K562 (cell line): ENCODE results near the gene DGCR8.

Experiments
- ARNT ChIP-seq, 2 experiments: fragments of 450-650 bp; IDR thresholded peaks; 2 replicates each; pipeline ENCODE4 v1.6.1; 2016; ENCODE audit warnings: mild to moderate bottlenecking in 1 of 2
- EZH2 ChIP-seq: IDR thresholded peaks from 2 replicates; pipeline ENCODE4 v1.6.1; 2012; ENCODE audit warnings: low read depth, mild to moderate bottlenecking, inconsistent platforms, low read length, borderline replicate concordance
- NRF1 ChIP-seq, 2 experiments: fragments of 450-650 bp; IDR thresholded peaks in 1 of 2; conservative IDR thresholded peaks in 1 of 2; 2 replicates each; pipeline ENCODE4 v1.6.1; 2014; ENCODE audit warnings: mild to moderate bottlenecking in 2 of 2
- POLR2A ChIP-seq: fragments of 450-650 bp; conservative IDR thresholded peaks from 2 replicates; pipeline ENCODE4 v1.6.1; 2016
- TCF7 ChIP-seq: sonication (generic); IDR thresholded peaks from 2 replicates; pipeline ENCODE4 v1.6.1; 2016; ENCODE audit warnings: antibody characterized with exemption, borderline replicate concordance
- ZBTB7A ChIP-seq: IDR thresholded peaks from 2 replicates; pipeline ENCODE4 v1.6.1; 2011; ENCODE audit warnings: low read depth, mild to moderate bottlenecking, low read length, moderate library complexity, borderline replicate concordance; ENCODE audit not compliant: control insufficient read depth
- TF ChIP-seq, protein P1 (sequence below): sonication (generic); formaldehyde crosslinking; IDR thresholded peaks from 2 replicates; pipeline ENCODE4 v1.9.0; 2022; ENCODE audit warnings: mild to moderate bottlenecking, missing genetic modification reagents
- TF ChIP-seq, protein P2 (sequence below): fragments of 250-450 bp; sonication (Bioruptor Pico); IDR thresholded peaks from 2 replicates; pipeline ENCODE4 v1.8.0; 2021; ENCODE audit warnings: moderate library complexity, mild to moderate bottlenecking, inconsistent platforms
- TF ChIP-seq, protein P3 (sequence below), 3 experiments: IDR thresholded peaks in 2 of 3; conservative IDR thresholded peaks in 1 of 3; 2 replicates each; pipeline ENCODE4 v1.5.1; 2011 to 2012; ENCODE audit warnings: low read length in 3 of 3, mild to moderate bottlenecking in 3 of 3, control low read depth in 2 of 3, improper control_type of control experiment in 1 of 3, inconsistent platforms in 1 of 3, low read depth in 1 of 3, mixed read lengths in 1 of 3, moderate library complexity in 1 of 3; ENCODE audit not compliant: insufficient read depth in 2 of 3
- TF ChIP-seq, protein P4 (sequence below): fragments of 450-650 bp; formaldehyde crosslinking; IDR thresholded peaks from 2 replicates; pipeline ENCODE4 v1.4.0; 2020; ENCODE audit warnings: mild to moderate bottlenecking
- TF ChIP-seq, protein P5 (sequence below): conservative IDR thresholded peaks from 2 replicates; pipeline ENCODE4 v1.6.1; 2011; ENCODE audit warnings: low read depth, mild to moderate bottlenecking, low read length; ENCODE audit not compliant: control insufficient read depth

DNA sequence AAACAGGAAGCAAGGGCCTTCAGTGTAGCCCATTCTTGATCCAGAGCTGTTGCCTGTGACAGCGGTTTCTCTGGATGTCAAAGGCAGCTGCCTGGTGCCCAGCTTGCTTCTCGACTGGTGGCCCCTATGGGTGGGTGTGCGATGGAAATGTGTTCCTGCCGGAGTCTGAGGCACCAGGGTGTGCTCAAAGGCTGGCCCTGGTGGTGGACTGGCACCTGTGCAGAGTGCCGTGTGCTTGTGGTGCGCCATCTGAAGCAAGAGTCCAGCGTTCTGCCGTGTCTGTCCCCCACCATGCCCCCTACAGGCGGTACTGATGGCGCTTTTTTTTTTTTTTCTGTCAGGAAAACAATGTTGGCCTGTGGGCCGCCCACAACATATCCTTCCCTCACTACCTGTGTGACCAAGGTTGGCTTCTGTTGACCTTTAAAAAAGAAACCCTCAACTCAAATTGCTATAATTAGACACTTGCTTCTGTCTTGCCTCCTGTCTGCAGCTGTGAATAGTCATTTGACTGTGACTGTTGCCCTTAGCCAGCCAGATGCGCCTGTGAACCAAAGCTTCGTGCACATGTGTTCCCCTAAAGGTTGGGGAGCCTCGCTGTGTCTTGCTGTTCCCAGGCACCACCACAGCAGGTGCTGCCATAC is 31.1 kb downstream of the DGCR8 start:
- TF ChIP-seq TCF7 (no peak), EZH2 (no peak), POLR2A (peak; percentile 87), ZBTB7A (no peak), ARNT (IDR thresholded peaks at IDR 0.05) (no peak), NRF1 (conservative IDR thresholded peaks at IDR 0.05 in 1 of 2, IDR thresholded peaks at IDR 0.05 in 1 of 2) (no peak; a peak in 1 of 4 replicates)
- TF ChIP-seq, protein P1, sequence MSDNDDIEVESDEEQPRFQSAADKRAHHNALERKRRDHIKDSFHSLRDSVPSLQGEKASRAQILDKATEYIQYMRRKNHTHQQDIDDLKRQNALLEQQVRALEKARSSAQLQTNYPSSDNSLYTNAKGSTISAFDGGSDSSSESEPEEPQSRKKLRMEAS, result no peak
- TF ChIP-seq, protein P2, sequence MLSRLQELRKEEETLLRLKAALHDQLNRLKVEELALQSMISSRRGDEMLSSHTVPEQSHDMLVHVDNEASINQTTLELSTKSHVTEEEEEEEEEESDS (CRISPR knock-in tag), result no peak
- TF ChIP-seq, protein P3, sequence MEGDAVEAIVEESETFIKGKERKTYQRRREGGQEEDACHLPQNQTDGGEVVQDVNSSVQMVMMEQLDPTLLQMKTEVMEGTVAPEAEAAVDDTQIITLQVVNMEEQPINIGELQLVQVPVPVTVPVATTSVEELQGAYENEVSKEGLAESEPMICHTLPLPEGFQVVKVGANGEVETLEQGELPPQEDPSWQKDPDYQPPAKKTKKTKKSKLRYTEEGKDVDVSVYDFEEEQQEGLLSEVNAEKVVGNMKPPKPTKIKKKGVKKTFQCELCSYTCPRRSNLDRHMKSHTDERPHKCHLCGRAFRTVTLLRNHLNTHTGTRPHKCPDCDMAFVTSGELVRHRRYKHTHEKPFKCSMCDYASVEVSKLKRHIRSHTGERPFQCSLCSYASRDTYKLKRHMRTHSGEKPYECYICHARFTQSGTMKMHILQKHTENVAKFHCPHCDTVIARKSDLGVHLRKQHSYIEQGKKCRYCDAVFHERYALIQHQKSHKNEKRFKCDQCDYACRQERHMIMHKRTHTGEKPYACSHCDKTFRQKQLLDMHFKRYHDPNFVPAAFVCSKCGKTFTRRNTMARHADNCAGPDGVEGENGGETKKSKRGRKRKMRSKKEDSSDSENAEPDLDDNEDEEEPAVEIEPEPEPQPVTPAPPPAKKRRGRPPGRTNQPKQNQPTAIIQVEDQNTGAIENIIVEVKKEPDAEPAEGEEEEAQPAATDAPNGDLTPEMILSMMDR (IDR thresholded peaks at IDR 0.05 in 2 of 3, conservative IDR thresholded peaks at IDR 0.05 in 1 of 3; ENCODE audit: insufficient read depth in 2 of 3, low read depth in 1 of 3, low read length in 3 of 3), result peak; percentile 93 to 99 (median 94)
- TF ChIP-seq, protein P4, sequence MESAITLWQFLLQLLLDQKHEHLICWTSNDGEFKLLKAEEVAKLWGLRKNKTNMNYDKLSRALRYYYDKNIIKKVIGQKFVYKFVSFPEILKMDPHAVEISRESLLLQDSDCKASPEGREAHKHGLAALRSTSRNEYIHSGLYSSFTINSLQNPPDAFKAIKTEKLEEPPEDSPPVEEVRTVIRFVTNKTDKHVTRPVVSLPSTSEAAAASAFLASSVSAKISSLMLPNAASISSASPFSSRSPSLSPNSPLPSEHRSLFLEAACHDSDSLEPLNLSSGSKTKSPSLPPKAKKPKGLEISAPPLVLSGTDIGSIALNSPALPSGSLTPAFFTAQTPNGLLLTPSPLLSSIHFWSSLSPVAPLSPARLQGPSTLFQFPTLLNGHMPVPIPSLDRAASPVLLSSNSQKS (CRISPR knock-in tag), result no peak; the same call in 1 of the 2 replicates
- TF ChIP-seq, protein P5, sequence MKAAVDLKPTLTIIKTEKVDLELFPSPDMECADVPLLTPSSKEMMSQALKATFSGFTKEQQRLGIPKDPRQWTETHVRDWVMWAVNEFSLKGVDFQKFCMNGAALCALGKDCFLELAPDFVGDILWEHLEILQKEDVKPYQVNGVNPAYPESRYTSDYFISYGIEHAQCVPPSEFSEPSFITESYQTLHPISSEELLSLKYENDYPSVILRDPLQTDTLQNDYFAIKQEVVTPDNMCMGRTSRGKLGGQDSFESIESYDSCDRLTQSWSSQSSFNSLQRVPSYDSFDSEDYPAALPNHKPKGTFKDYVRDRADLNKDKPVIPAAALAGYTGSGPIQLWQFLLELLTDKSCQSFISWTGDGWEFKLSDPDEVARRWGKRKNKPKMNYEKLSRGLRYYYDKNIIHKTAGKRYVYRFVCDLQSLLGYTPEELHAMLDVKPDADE, result no peak
